Esophagus (tissue), 2 donors: ENCODE results near the gene PBX3. TPM values are rescaled to one million over a fixed set of nuclear protein-coding genes. Genes with fewer than 3 reads are reported as not detected.

ENCODE experiments used
- H3K27ac ChIP-seq, 2 donors: one replicate each; pipeline ENCODE4 v1.5.1; 2013; ENCODE audit warnings: low read depth in 2 of 2, mild to moderate bottlenecking in 2 of 2, inconsistent platforms in 1 of 2, low read length in 1 of 2, moderate library complexity in 1 of 2
- H3K27me3 ChIP-seq, 2 donors: one replicate each; pipeline ENCODE4 v1.6.1; 2013; ENCODE audit warnings: low read length in 2 of 2, control low read depth in 1 of 2, mild to moderate bottlenecking in 1 of 2; ENCODE audit not compliant: insufficient read depth in 2 of 2, control insufficient read depth in 1 of 2
- H3K36me3 ChIP-seq, 2 donors: one replicate each; pipeline ENCODE4 v1.6.1; 2013; ENCODE audit warnings: low read length in 1 of 2; ENCODE audit not compliant: control insufficient read depth in 2 of 2, insufficient read depth in 2 of 2
- H3K4me1 ChIP-seq, 2 donors: one replicate each; pipeline ENCODE4 v1.6.1; 2013; ENCODE audit warnings: low read length in 1 of 2; ENCODE audit not compliant: control insufficient read depth in 2 of 2, insufficient read depth in 2 of 2
- H3K4me3 ChIP-seq, 2 donors: one replicate each; pipeline ENCODE4 v1.5.1; 2013; ENCODE audit warnings: low read length in 2 of 2, mild to moderate bottlenecking in 2 of 2, low read depth in 1 of 2, moderate library complexity in 1 of 2
- H3K9me3 ChIP-seq, 2 donors: one replicate each; pipeline ENCODE4 v1.6.1; 2013; ENCODE audit warnings: mild to moderate bottlenecking in 2 of 2, low read depth in 1 of 2, low read length in 1 of 2, moderate library complexity in 1 of 2; ENCODE audit not compliant: control insufficient read depth in 2 of 2, insufficient read depth in 1 of 2
- WGBS, 2 donors: extraction: QIAGEN DNeasy Blood & Tissue Kit; methylation state at CpG; one replicate each; pipeline ENCODE4 v1.1.7; 2013; 5-methylcytosine and 5-hydroxymethylcytosine counted together
- polyA plus RNA-seq, 2 donors: library from polyadenylated mRNA; stranded (reverse); fragments of 200-250 nt; gene quantifications; one replicate each; pipeline ENCODE4 v1.2.3, GENCODE V29; 2013
- donor health status: healthy with polysubstance abuse.
- donor health status: Bipolar disorder and iron deficiency.

The PBX3 gene
- polyA plus RNA-seq, 2 donors, result 3.5 to 6.9 TPM

DNA sequence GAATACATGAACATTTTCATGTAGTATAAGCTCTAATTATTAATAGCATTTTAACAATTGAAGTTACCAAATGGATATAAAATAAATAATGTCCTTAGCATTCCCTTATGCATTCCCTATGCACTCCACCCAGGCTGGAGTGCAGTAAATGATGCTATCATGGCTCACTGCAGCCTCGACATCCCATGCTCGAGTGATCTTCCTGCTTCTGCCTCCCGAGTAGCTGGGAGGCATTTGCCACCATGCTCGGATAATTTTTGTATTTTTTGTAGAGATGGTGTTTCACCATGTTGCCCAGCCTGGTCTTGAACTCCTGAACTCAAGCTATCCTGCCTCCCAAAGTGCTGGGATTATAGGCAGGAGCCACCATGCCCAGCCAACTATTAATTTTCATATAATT, 184.0 kb downstream of the PBX3 start:
- no peaks in the 10 kb centered on the region for H3K27me3 ChIP-seq
- no peaks in the 10 kb centered on the region for H3K36me3 ChIP-seq
- no peaks in the 10 kb centered on the region for H3K9me3 ChIP-seq
- 76 to 91% methylated on average over 4 of the region's 4 CpGs for WGBS, 2 donors
- no peak overlapping the region for H3K4me3 ChIP-seq
- H3K27ac ChIP-seq, result no peak overlapping the region
- peaks cover 2% of the 10 kb centered on the region in 2 donors for H3K4me1 ChIP-seq

GRCh38 chr9:125932012-125932411, 184.8 kb downstream of the PBX3 start:
- no peaks in the 10 kb centered on the region for H3K27me3 ChIP-seq
- no peaks in the 10 kb centered on the region for H3K9me3 ChIP-seq
- no peaks in the 10 kb centered on the region for H3K36me3 ChIP-seq
- H3K4me1 ChIP-seq, result peaks cover 2% of the 10 kb centered on the region in 2 donors
- no peak overlapping the region for H3K4me3 ChIP-seq
- H3K27ac ChIP-seq, result peak overlapping the region in 1 of 2 donors; percentile 47
- 39 to 47% methylated on average over 5 of the region's 5 CpGs for WGBS, 2 donors

GRCh38 chr9:125932746-125933455, 185.7 kb downstream of the PBX3 start:
- no peak overlapping the region for H3K4me3 ChIP-seq
- H3K9me3 ChIP-seq, result no peaks in the 10 kb centered on the region
- 61 to 76% methylated on average over 5 of the region's 5 CpGs for WGBS, 2 donors
- no peaks in the 10 kb centered on the region for H3K36me3 ChIP-seq
- H3K27ac ChIP-seq, result peak overlapping the region; percentile 4 to 61
- no peaks in the 10 kb centered on the region for H3K27me3 ChIP-seq
- H3K4me1 ChIP-seq, result peaks cover 2% of the 10 kb centered on the region in 2 donors

GRCh38 chr9:125942125-125942524, 195.0 kb downstream of the PBX3 start:
- Histone ChIP-seq H3K4me3 (no peak overlapping the region), H3K9me3 (no peaks in the 10 kb centered on the region), H3K27ac (no peak overlapping the region), H3K36me3 (no peaks in the 10 kb centered on the region), H3K27me3 (no peaks in the 10 kb centered on the region), H3K4me1 (no peaks in the 10 kb centered on the region)
- 94 to 95% methylated on average over 3 of the region's 3 CpGs for WGBS, 2 donors

GRCh38 chr9:125943831-125944230, 196.7 kb downstream of the PBX3 start:
- WGBS, 2 donors, result 88 to 94% methylated on average over 2 of the region's 2 CpGs
- H3K27ac ChIP-seq, result no peak overlapping the region
- H3K4me1 ChIP-seq, result no peaks in the 10 kb centered on the region
- no peaks in the 10 kb centered on the region for H3K9me3 ChIP-seq
- H3K27me3 ChIP-seq, result no peaks in the 10 kb centered on the region
- H3K36me3 ChIP-seq, result no peaks in the 10 kb centered on the region
- H3K4me3 ChIP-seq, result no peak overlapping the region

GRCh38 chr9:125946397-125946796, 199.2 kb downstream of the PBX3 start:
- H3K4me1 ChIP-seq, result no peaks in the 10 kb centered on the region
- no peaks in the 10 kb centered on the region for H3K9me3 ChIP-seq
- no peaks in the 10 kb centered on the region for H3K27me3 ChIP-seq
- H3K27ac ChIP-seq, result no peak overlapping the region
- H3K4me3 ChIP-seq, result no peak overlapping the region
- H3K36me3 ChIP-seq, result no peaks in the 10 kb centered on the region

- WGBS, 2 donors, result 64 to 65% methylated on average over 4 of the region's 4 CpGs
- no peak overlapping the region for H3K27ac ChIP-seq
These were observed 201.9 kb downstream of the PBX3 start for GRCh38 chr9:125948887-125949596.

GRCh38 chr9:125949703-125950460, 202.7 kb downstream of the PBX3 start:
- 72 to 80% methylated on average over 9 of the region's 9 CpGs for WGBS, 2 donors

More at GRCh38 chr9:125948887-125949596, 201.9 kb downstream of the PBX3 start:
- H3K4me1 ChIP-seq, result no peaks in the 10 kb centered on the region
- H3K4me3 ChIP-seq, result no peak overlapping the region
- H3K27me3 ChIP-seq, result no peaks in the 10 kb centered on the region
- no peaks in the 10 kb centered on the region for H3K9me3 ChIP-seq
- no peaks in the 10 kb centered on the region for H3K36me3 ChIP-seq

DNA sequence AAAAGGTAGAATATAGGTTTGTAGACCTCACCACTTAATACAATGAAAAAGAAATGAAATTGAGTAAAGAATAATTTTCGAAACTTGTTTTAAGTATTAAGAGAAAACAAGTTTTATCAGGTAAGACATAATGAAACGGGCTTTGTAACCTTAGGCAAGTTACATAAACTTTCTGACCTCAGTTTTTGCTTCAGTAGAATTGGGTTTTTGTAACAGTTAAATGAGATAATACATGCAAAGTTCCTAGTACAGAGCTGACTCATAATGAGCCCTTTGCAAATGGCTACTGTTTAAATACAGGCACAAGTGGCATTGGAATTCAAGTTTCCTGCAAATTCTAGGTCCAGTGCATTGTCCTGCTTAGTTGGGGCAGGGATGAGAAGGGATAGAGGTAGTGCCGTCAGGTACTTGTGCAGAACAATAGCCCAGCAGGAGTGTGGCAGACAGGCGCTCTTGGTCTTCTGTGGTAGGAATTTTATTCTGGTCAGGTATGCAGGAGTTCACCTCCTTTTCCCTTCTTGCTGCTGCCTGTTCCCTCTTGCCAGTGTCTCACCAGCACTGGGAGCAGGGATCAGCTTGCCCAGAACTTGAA, 203.8 kb downstream of the PBX3 start:
- Histone ChIP-seq H3K9me3 (no peaks in the 10 kb centered on the region), H3K4me1 (no peaks in the 10 kb centered on the region), H3K4me3 (no peak overlapping the region), H3K36me3 (no peaks in the 10 kb centered on the region), H3K27me3 (no peaks in the 10 kb centered on the region), H3K27ac (no peak overlapping the region)
- WGBS, 2 donors, result 88 to 92% methylated on average over 4 of the region's 4 CpGs

More at GRCh38 chr9:125949703-125950460, 202.7 kb downstream of the PBX3 start:
- Histone ChIP-seq H3K9me3 (no peaks in the 10 kb centered on the region), H3K4me3 (no peak overlapping the region), H3K4me1 (no peaks in the 10 kb centered on the region), H3K36me3 (no peaks in the 10 kb centered on the region), H3K27ac (no peak overlapping the region), H3K27me3 (no peaks in the 10 kb centered on the region)
